Mesenchymal stem cell (in vitro differentiated cells and primary cell): Measurements from ENCODE around the gene RBM20.

ENCODE experiments used
- DNase-seq: peaks from one replicate; pipeline ENCODE4 v3.0.0-alpha.2; 2013
- H2AFZ ChIP-seq: one replicate; pipeline ENCODE4 v1.6.1; 2013; ENCODE audit warnings: low read depth, mild to moderate bottlenecking, control low read depth, inconsistent platforms, low read length, moderate library complexity
- H2AK5ac ChIP-seq: 2 replicates; pipeline ENCODE4 v1.6.1; 2013; ENCODE audit warnings: low read length, moderate library complexity, mild to moderate bottlenecking, inconsistent platforms; ENCODE audit not compliant: severe bottlenecking
- H2BK120ac ChIP-seq: one replicate; pipeline ENCODE4 v1.6.1; 2013; ENCODE audit warnings: low read depth, mild to moderate bottlenecking, inconsistent platforms, low read length, moderate library complexity
- H2BK12ac ChIP-seq, 2 experiments: one replicate each; pipeline ENCODE4 v1.6.1; 2013; ENCODE audit warnings: inconsistent platforms in 2 of 2, low read length in 2 of 2, mild to moderate bottlenecking in 2 of 2, moderate library complexity in 2 of 2, control low read depth in 1 of 2
- H2BK15ac ChIP-seq: one replicate; pipeline ENCODE4 v1.6.1; 2013; ENCODE audit warnings: mild to moderate bottlenecking, low read depth, inconsistent platforms; ENCODE audit not compliant: poor library complexity, severe bottlenecking
- H2BK5ac ChIP-seq: 2 replicates; pipeline ENCODE4 v1.6.1; 2013; ENCODE audit warnings: low read depth, mild to moderate bottlenecking, low read length, control low read depth, inconsistent platforms; ENCODE audit not compliant: poor library complexity, severe bottlenecking
- H3K14ac ChIP-seq, 2 experiments: one replicate each; pipeline ENCODE4 v1.6.1; 2013; ENCODE audit warnings: inconsistent platforms in 2 of 2, low read length in 2 of 2, control low read depth in 1 of 2, mild to moderate bottlenecking in 1 of 2, moderate library complexity in 1 of 2
- H3K18ac ChIP-seq, 2 experiments: one replicate each; pipeline ENCODE4 v1.6.1; 2013; ENCODE audit warnings: inconsistent platforms in 2 of 2, low read length in 2 of 2, control low read depth in 1 of 2, low read depth in 1 of 2, mild to moderate bottlenecking in 1 of 2
- H3K23ac ChIP-seq, 2 experiments: one replicate each; pipeline ENCODE4 v1.6.1; 2013; ENCODE audit warnings: inconsistent platforms in 2 of 2, low read length in 2 of 2, mild to moderate bottlenecking in 2 of 2, moderate library complexity in 2 of 2, control low read depth in 1 of 2
- H3K27ac ChIP-seq: 2 replicates; pipeline ENCODE4 v1.5.1; 2013; ENCODE audit warnings: mild to moderate bottlenecking, moderate library complexity, low read length, control low read depth, inconsistent platforms; ENCODE audit not compliant: poor library complexity, severe bottlenecking
- H3K27me3 ChIP-seq, 2 experiments: 2 replicates each; pipeline versions ENCODE4 v1.6.1 to v1.7.0; 2013; ENCODE audit warnings: low read length in 2 of 2, mild to moderate bottlenecking in 2 of 2, moderate library complexity in 2 of 2, control low read depth in 1 of 2, inconsistent platforms in 1 of 2; ENCODE audit not compliant: control insufficient read depth in 1 of 2, insufficient read depth in 1 of 2
- H3K36me3 ChIP-seq, 2 experiments: 2 replicates each; pipeline versions ENCODE4 v1.6.1 to v1.7.0; 2013; ENCODE audit warnings: low read length in 2 of 2, control low read depth in 1 of 2, inconsistent platforms in 1 of 2, low read depth in 1 of 2, mild to moderate bottlenecking in 1 of 2; ENCODE audit not compliant: insufficient read depth in 2 of 2, control insufficient read depth in 1 of 2
- H3K4ac ChIP-seq, 2 experiments: one replicate each; pipeline ENCODE4 v1.6.1; 2013; ENCODE audit warnings: inconsistent platforms in 2 of 2, low read length in 2 of 2, mild to moderate bottlenecking in 2 of 2, moderate library complexity in 2 of 2, control low read depth in 1 of 2, low read depth in 1 of 2
- H3K4me1 ChIP-seq: 2 replicates; pipeline ENCODE4 v1.6.1; 2013; ENCODE audit warnings: low read depth, low read length, control low read depth; ENCODE audit not compliant: control insufficient read depth, insufficient read depth
- H3K4me2 ChIP-seq: 2 replicates; pipeline ENCODE4 v1.6.1; 2013; ENCODE audit warnings: low read length, mild to moderate bottlenecking, inconsistent platforms; ENCODE audit not compliant: poor library complexity, severe bottlenecking
- H3K4me3 ChIP-seq, 2 experiments: 2 replicates each; pipeline versions ENCODE4 v1.5.1 to v1.7.0; 2013; ENCODE audit warnings: low read length in 2 of 2, mild to moderate bottlenecking in 2 of 2, control low read depth in 1 of 2, low read depth in 1 of 2; ENCODE audit not compliant: insufficient read depth in 1 of 2
- H3K79me1 ChIP-seq: replicated peaks from 2 replicates; pipeline ENCODE4 v1.6.1; 2013; ENCODE audit warnings: mild to moderate bottlenecking, control low read depth, low read length, inconsistent platforms; ENCODE audit not compliant: poor library complexity, severe bottlenecking
- H3K9ac ChIP-seq: 2 replicates; pipeline ENCODE4 v1.7.0; 2013; ENCODE audit warnings: mild to moderate bottlenecking, low read length, moderate library complexity
- H3K9me3 ChIP-seq: 2 replicates; pipeline ENCODE4 v1.7.0; 2013; ENCODE audit warnings: mild to moderate bottlenecking, low read length; ENCODE audit not compliant: control insufficient read depth
- H4K8ac ChIP-seq: one replicate; pipeline ENCODE4 v1.6.1; 2013; ENCODE audit warnings: inconsistent platforms, mild to moderate bottlenecking, low read length, moderate library complexity
- H4K91ac ChIP-seq: one replicate; pipeline ENCODE4 v1.6.1; 2013; ENCODE audit warnings: mild to moderate bottlenecking, low read length, inconsistent platforms
- WGBS: methylation state at CpG from one replicate; pipeline ENCODE4 v1.1.7; 2013; ENCODE audit warnings: mixed read lengths; 5-methylcytosine and 5-hydroxymethylcytosine counted together

The RBM20 gene

GRCh38 chr10:110641256-110641655 lies 2.9 kb upstream of the RBM20 start:
- H2BK120ac ChIP-seq: no peak overlapping the region
- H3K4me2 ChIP-seq: no peak overlapping the region
- H3K9ac ChIP-seq: no peak overlapping the region
- H2BK15ac ChIP-seq: no peak overlapping the region
- no peak overlapping the region for H2BK5ac ChIP-seq
- H3K27me3 ChIP-seq: peaks cover 23 to 64% of the 10 kb centered on the region in 2 experiments
- no peak overlapping the region for H3K23ac ChIP-seq
- WGBS: 10% methylated on average over 2 of the region's 5 CpGs
- H2AFZ ChIP-seq: no peak overlapping the region
- peak; percentile 58 for DNase-seq
- H3K27ac ChIP-seq: no peak overlapping the region
- peaks cover 21% of the 10 kb centered on the region for H3K4me1 ChIP-seq
- no peaks in the 10 kb centered on the region for H3K79me1 ChIP-seq
- no peak overlapping the region for H4K8ac ChIP-seq
- no peak overlapping the region for H3K18ac ChIP-seq
- no peaks in the 10 kb centered on the region for H3K36me3 ChIP-seq
- H3K4me3 ChIP-seq: no peak overlapping the region
- no peak overlapping the region for H2BK12ac ChIP-seq
- no peak overlapping the region for H2AK5ac ChIP-seq
- H4K91ac ChIP-seq: no peak overlapping the region
- H3K9me3 ChIP-seq: no peaks in the 10 kb centered on the region
- H3K4ac ChIP-seq: no peak overlapping the region
- H3K14ac ChIP-seq: no peak overlapping the region

- Histone ChIP-seq H4K91ac (no peak overlapping the region), H2BK15ac (no peak overlapping the region), H3K9me3 (no peaks in the 10 kb centered on the region), H2BK5ac (no peak overlapping the region), H3K4me3 (no peak overlapping the region), H2BK120ac (no peak overlapping the region), H3K27me3 (peaks cover 23 to 67% of the 10 kb centered on the region in 2 experiments), H3K14ac (no peak overlapping the region), H3K4me2 (no peak overlapping the region), H3K36me3 (no peaks in the 10 kb centered on the region), H4K8ac (no peak overlapping the region), H3K9ac (no peak overlapping the region), H3K4ac (no peak overlapping the region), H3K23ac (no peak overlapping the region), H2AK5ac (no peak overlapping the region), H3K18ac (no peak overlapping the region), H3K79me1 (no peaks in the 10 kb centered on the region), H3K27ac (no peak overlapping the region), H2AFZ (no peak overlapping the region), H3K4me1 (peaks cover 15% of the 10 kb centered on the region), H2BK12ac (no peak overlapping the region)
- WGBS: 22% methylated on average over 11 of the region's 14 CpGs
- DNase-seq: no peak
Observed at GRCh38 chr10:110642204-110643034, 1.7 kb upstream of the RBM20 start.

- Histone ChIP-seq H3K9ac (no peak overlapping the region), H2BK15ac (peak overlapping the region; percentile 19), H3K4me1 (peaks cover 14% of the 10 kb centered on the region), H3K27me3 (peaks cover 23 to 69% of the 10 kb centered on the region in 2 experiments), H4K91ac (no peak overlapping the region), H3K9me3 (no peaks in the 10 kb centered on the region), H3K14ac (no peak overlapping the region), H2BK120ac (no peak overlapping the region), H3K4me2 (peak overlapping the region; percentile 97), H2BK5ac (no peak overlapping the region), H3K79me1 (no peaks in the 10 kb centered on the region), H3K4ac (no peak overlapping the region), H3K23ac (peak overlapping the region in 1 of 2 experiments; percentile 23), H3K27ac (no peak overlapping the region), H2BK12ac (no peak overlapping the region), H2AFZ (no peak overlapping the region), H4K8ac (no peak overlapping the region), H2AK5ac (no peak overlapping the region), H3K18ac (no peak overlapping the region), H3K36me3 (no peaks in the 10 kb centered on the region), H3K4me3 (peak overlapping the region; percentile 42 to 79)
- 3% methylated on average over 29 of the region's 40 CpGs for WGBS
- peak; percentile 56 for DNase-seq
Observed at GRCh38 chr10:110643035-110643652, 992 bp upstream of the RBM20 start.
